HG03558 (cell line): ENCODE data around the gene BCL2A1.

Experiments
- ATAC-seq: cut with Tn5 transposase; IDR thresholded peaks from one replicate; pipeline ENCODE4 v1.9.1; 2021; ENCODE audit warnings: moderate number of reproducible peaks; ENCODE audit not compliant: unreplicated experiment; ENCODE audit errors: extremely low read depth

The BCL2A1 gene

GRCh38 chr15:79990280-79990996, 19.4 kb upstream of the BCL2A1 start:
- ATAC-seq = no peak

GRCh38 chr15:79989682-79990081, 18.7 kb upstream of the BCL2A1 start:
- ATAC-seq = no peak

DNA sequence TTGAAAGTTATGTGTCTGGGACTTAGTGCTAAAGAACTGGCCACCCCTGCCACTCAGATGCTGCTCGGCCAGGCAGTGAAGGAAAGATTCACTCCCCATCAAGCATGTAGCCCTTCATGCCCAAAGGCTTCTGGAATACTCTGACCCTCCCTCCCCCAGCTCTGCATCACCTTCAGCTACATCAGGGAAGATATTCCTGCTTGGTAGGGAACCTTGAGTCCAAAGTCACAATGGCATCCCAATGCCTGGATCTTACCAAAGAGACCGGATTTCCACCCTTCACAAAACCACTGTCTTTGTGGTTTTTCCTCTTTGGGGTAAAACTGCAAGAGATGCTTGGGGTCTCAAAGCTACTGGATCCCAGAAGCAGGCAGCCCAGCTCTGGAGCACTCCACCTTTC, 18.2 kb upstream of the BCL2A1 start:
- no peak for ATAC-seq

DNA sequence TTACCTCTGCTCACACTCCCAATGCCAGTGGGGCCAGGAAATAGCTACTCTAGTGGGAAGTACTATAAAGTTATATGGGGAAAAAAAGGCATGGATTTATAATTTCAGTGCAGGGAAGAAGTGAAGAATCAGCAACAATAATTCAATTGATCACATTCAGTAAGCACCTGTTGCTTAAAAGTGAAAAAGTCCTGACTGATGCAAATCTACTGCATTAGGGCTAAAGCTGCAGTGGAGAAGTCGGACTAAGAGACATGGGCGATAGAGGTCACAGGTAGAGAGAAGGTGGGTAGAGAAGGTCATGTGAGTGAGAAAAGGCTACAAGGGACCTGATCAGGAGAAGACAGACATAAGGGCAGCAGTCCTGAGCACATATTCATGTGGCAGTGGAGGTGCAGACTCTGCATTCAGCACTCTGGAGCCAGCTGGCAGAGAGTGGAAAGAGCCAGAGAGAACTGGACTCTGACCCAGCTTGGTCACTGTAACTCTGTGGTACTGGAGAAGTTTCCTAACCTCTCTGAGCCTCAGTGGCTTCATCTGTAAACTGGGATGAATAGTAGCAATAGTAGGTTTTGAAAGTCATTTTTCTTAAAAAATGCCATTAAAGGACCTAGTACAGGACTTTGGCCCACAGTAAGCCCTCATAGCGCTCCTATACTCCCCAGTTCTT, 17.6 kb upstream of the BCL2A1 start:
- no peak for ATAC-seq

- ATAC-seq = no peak
Observed at GRCh38 chr15:79987969-79988368, 17.0 kb upstream of the BCL2A1 start.

GRCh38 chr15:79987569-79987955, 16.6 kb upstream of the BCL2A1 start:
- no peak for ATAC-seq

GRCh38 chr15:79981831-79982455, 10.9 kb upstream of the BCL2A1 start:
- no peak for ATAC-seq

GRCh38 chr15:79978655-79979514, 7.9 kb upstream of the BCL2A1 start:
- peak; percentile 42 for ATAC-seq

- no peak for ATAC-seq
Observed at GRCh38 chr15:79978260-79978654, 7.3 kb upstream of the BCL2A1 start.

DNA sequence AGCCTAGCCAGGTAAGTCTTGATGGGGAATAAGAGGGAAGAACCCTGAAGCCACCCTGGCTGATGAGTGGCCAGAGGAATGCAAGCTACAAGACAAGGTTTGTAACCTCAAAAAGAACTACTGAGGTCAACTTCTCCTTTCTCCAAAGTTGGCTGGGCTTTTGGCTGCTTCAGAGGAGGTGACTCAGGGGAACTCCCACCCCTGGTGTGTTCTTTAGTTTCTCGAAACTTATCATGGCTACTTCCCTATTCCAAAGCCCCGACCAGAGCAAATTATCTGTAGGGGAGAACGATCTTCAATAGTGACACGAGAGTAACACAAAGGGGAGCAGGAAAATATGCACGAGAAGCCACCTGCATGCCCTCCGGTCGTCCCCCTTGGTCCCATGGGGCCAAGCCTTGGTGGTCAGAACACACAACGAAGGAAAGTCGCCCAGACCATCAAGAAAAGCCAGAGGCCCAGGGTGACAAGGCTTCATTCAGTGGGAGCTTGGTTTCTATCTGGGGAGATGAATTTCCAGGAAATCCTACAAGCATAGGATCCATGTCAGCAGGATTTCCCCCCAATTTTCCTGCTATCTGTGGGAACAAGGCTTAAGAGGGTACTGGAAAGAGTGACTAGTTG, 6.5 kb upstream of the BCL2A1 start:
- ATAC-seq = no peak

DNA sequence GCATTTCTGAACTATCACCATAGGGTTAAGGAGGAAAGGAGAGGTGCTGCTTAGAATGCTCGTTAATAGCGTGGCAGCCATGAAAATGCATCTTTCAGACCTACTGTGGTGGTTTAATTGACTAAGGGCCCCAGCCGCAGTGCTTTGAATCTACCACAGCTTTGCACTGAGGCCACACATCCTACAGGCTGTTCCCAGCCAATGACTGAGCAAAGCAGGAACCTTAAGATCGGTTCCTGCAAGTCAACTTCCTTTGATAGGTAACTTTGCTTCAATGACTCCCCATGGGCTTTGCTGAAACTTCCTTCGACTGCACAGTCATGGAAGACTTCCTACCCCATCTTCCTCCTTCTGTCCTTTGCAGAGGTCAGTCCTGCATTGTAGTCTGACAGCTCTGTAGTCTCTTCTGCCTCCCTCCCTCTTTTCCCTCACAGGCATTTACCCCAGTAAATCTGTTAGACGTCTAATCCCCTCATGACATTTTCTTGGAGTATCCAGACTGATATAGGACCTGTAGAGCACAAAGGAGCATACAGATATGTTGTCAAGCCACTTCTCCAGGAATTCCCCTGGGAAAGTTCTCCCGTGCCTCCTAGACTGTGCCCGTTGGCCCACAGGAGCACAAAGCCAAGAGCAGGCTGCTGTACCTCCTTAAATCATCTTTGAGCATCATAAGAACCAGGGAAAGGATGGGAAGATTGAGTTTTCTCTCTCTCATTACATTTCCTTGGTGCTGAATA, 2.6 kb upstream of the BCL2A1 start:
- ATAC-seq = no peak

GRCh38 chr15:79972863-79973262, 1.9 kb upstream of the BCL2A1 start:
- ATAC-seq = no peak

DNA sequence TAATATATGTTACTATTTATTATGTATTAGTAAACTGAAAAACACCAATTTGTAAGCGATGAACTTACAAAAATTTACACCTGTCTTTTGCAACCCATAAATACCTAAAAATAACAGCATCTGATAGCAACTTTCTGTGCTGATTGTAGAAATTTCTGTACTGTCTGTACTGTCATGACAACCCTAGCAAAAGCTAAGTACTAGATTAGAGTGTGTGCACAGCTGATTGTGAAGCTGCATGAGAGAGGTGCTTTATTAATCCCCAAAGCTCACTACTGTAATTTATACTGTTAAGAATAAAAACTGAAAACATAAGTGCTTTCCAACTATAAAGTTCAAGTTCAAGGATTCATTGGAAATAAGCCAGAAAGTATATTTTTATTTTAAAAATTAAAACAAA, 815 bp downstream of the BCL2A1 start:
- ATAC-seq = no peak

- no peak for ATAC-seq
Observed at GRCh38 chr15:79969146-79969545, 1.9 kb downstream of the BCL2A1 start.

- ATAC-seq = no peak
Observed at GRCh38 chr15:79967298-79968182, 3.5 kb downstream of the BCL2A1 start.

DNA sequence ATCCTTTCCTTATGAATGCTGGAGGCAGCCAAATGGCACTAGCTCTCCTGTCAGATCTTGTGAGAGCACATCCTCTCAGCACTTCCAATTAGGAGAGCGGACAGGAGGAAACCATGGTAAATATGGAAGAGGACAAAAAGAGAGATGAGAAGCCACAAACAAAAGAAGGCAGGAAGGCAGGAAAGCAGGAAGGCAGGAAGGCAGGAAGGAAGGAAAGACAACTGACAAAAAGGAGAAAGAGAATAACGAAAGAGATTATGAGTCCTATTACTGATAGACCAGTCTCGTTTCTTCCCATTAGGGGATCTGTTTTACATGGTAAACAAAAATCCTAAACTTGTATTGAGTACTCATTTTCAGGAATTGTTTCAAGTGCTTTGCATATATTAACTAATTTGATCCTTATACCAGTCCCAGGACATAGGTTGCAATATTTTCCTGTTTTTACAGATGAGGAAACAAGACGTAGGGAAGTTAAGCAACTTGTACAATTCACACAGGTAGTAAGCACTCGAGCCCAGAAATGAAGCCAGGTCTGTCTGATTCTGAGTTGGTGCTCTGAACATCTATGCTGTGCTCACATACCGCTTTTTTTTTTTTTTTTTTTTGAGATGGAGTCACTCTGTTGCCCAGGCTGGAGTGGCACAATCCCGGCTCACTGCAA, 4.2 kb downstream of the BCL2A1 start:
- ATAC-seq = no peak

DNA sequence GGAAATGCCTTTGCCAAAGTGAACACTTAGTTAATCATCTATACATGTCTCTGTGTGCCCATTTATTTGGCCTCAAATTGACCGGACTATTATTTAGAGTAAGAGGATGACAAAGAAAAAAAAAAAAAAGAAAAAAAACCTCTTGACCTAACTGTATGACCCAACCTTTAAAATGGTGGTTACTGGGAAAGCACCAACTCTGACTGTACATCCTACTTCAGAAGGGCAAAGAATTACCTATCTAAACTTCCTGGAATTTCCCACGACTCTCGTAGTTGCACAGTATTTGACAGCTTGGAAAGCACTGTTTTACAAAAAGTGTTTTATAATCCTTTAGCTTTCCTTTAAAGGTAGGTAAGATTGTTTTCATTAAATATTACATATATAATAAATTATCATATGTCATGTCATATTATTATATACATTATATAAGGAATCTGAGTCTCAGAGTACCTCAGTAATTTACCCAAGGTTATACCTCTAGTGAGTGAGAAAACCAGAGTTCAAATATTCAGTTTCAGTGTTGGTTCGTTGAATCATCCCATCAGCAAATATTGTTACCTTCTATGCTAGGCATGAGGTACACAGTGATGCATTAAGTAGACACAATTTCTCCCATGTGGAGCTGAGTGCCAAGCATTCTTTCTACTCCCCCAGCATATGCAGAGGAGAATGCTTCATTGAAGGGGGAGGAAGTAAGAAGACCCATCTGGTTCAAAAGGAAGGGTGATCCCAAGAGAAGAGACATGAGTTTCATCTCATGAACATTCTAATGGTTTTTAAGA, 5.0 kb downstream of the BCL2A1 start:
- ATAC-seq = no peak
